Lung (tissue), 12 donors: ENCODE results near the gene CNTNAP5. TPM values are rescaled to one million over a fixed set of nuclear protein-coding genes. Genes with fewer than 3 reads are reported as not detected.

Source experiments
- ATAC-seq: fragments of 200-7000 bp; cut with Tn5 transposase; one replicate; pipeline ENCODE4 v1.9.1; 2020; ENCODE audit warnings: moderate number of reproducible peaks; ENCODE audit not compliant: insufficient read depth, low FRiP score
- DNase-seq, 3 donors: peaks; one replicate each; pipeline ENCODE4 v3.0.0-alpha.2; 2013 to 2017
- H3K27ac ChIP-seq, 2 donors: one replicate each; pipeline ENCODE4 v1.5.1; 2013; ENCODE audit warnings: mild to moderate bottlenecking in 2 of 2, moderate library complexity in 2 of 2, control low read depth in 1 of 2, inconsistent platforms in 1 of 2, low read depth in 1 of 2, low read length in 1 of 2
- H3K27me3 ChIP-seq, 3 donors: one replicate each; pipeline ENCODE4 v1.5.1; 2013; ENCODE audit warnings: low read length in 2 of 3; ENCODE audit not compliant: control insufficient read depth in 3 of 3, insufficient read depth in 3 of 3
- H3K36me3 ChIP-seq, 4 donors: one replicate each; pipeline ENCODE4 v1.5.1; 2013; ENCODE audit warnings: low read length in 4 of 4, mild to moderate bottlenecking in 1 of 4, moderate library complexity in 1 of 4; ENCODE audit not compliant: control insufficient read depth in 4 of 4, insufficient read depth in 4 of 4
- H3K4me1 ChIP-seq, 5 donors: one replicate each; pipeline ENCODE4 v1.5.1; 2013; ENCODE audit warnings: low read length in 5 of 5, mild to moderate bottlenecking in 2 of 5, moderate library complexity in 1 of 5; ENCODE audit not compliant: control insufficient read depth in 5 of 5, insufficient read depth in 5 of 5
- H3K4me3 ChIP-seq: one replicate; pipeline ENCODE4 v1.5.1; 2013; ENCODE audit warnings: mild to moderate bottlenecking, control low read depth, moderate library complexity
- H3K9ac ChIP-seq, 2 donors: one replicate each; pipeline ENCODE4 v1.5.1; 2013; ENCODE audit warnings: low read length in 2 of 2, control low read depth in 1 of 2; ENCODE audit not compliant: insufficient read depth in 1 of 2
- H3K9me3 ChIP-seq, 4 donors: one replicate each; pipeline ENCODE4 v1.5.1; 2013; ENCODE audit warnings: low read length in 3 of 4, mild to moderate bottlenecking in 1 of 4, moderate library complexity in 1 of 4; ENCODE audit not compliant: control insufficient read depth in 4 of 4, insufficient read depth in 3 of 4
- WGBS, 2 donors: extraction: QIAGEN DNeasy Blood & Tissue Kit; methylation state at CpG; one replicate each; pipeline ENCODE4 v1.1.7; 2013; 5-methylcytosine and 5-hydroxymethylcytosine counted together
- polyA plus RNA-seq, 2 donors: library from polyadenylated mRNA; stranded (reverse); fragments of 200-250 nt; gene quantifications; one replicate each; pipeline ENCODE4 v1.2.1, GENCODE V29; 2013
- total RNA-seq, 2 donors: library from RNA; depleted of rRNA in 1 of 2; stranded (reverse); fragments of >200 nt in 1 of 2; gene quantifications; one replicate each; pipeline ENCODE4 v1.2.1, GENCODE V29; 2014 to 2021
- TF ChIP-seq, protein P1 (sequence below): IDR thresholded peaks from 2 replicates; pipeline ENCODE4 v1.5.1; 2012; ENCODE audit warnings: mild to moderate bottlenecking; ENCODE audit errors: control extremely low read depth, extremely low read depth
- donor health status: control.
- donor health status: control.
- donor health status: Bipolar disorder and iron deficiency.
- donor health status: healthy.
- donor health status: DM: yes; HTN: yes; CAD: no.

CNTNAP5 gene
- total and polyA plus RNA-seq, 4 donors: 0.03 to 0.06 TPM; not detected in 2

GRCh38 chr2:124035001-124035400, 9.9 kb downstream of the CNTNAP5 start:
- DNase-seq: no peak
- Histone ChIP-seq H3K4me3 (no peak overlapping the region), H3K27me3 (no peaks in the 10 kb centered on the region), H3K27ac (no peak overlapping the region), H3K4me1 (no peaks in the 10 kb centered on the region), H3K9ac (no peak overlapping the region), H3K9me3 (peaks cover 0 to 2% (median 0%) of the 10 kb centered on the region in 4 donors), H3K36me3 (no peaks in the 10 kb centered on the region)
- 79 to 85% methylated on average over 1 of the region's 1 CpG for WGBS, 2 donors
- no peak for ATAC-seq
- TF ChIP-seq, protein P1, sequence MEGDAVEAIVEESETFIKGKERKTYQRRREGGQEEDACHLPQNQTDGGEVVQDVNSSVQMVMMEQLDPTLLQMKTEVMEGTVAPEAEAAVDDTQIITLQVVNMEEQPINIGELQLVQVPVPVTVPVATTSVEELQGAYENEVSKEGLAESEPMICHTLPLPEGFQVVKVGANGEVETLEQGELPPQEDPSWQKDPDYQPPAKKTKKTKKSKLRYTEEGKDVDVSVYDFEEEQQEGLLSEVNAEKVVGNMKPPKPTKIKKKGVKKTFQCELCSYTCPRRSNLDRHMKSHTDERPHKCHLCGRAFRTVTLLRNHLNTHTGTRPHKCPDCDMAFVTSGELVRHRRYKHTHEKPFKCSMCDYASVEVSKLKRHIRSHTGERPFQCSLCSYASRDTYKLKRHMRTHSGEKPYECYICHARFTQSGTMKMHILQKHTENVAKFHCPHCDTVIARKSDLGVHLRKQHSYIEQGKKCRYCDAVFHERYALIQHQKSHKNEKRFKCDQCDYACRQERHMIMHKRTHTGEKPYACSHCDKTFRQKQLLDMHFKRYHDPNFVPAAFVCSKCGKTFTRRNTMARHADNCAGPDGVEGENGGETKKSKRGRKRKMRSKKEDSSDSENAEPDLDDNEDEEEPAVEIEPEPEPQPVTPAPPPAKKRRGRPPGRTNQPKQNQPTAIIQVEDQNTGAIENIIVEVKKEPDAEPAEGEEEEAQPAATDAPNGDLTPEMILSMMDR: no peak

GRCh38 chr2:124039032-124039431, 13.9 kb downstream of the CNTNAP5 start:
- Histone ChIP-seq H3K27me3 (no peaks in the 10 kb centered on the region), H3K36me3 (no peaks in the 10 kb centered on the region), H3K27ac (no peak overlapping the region), H3K4me3 (no peak overlapping the region), H3K9ac (no peak overlapping the region), H3K4me1 (no peaks in the 10 kb centered on the region), H3K9me3 (peaks cover 0 to 2% (median 0%) of the 10 kb centered on the region in 4 donors)
- TF ChIP-seq, protein P1: no peak
- DNase-seq: no peak
- 43 to 48% methylated on average over 2 of the region's 2 CpGs for WGBS, 2 donors
- ATAC-seq: no peak

DNA sequence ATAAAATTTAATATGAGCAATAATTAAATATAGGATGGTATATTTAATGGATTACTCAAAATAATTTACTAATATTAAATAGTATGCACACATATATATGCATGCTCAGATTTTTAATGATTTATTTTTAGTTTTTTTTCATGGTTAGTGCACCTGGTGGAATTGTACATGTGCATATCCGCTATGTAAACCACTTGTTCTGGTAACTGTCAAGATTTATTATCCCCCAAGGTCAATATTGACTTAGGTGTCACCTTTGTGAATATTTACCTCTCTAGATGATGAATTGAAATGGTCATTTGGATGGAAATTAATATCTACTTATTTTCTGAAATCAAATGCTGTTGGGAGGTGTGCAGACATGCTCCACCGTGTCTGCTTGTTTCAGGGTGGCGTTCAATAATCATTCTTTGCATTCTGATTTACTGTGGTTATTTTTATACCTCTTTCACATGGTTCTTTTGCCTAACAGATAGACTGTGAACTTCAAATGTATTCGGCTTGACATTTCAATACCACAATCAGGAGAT, 14.7 kb downstream of the CNTNAP5 start:
- WGBS, 2 donors: 85 to 90% methylated on average over 4 of the region's 4 CpGs
- ATAC-seq (no peak), DNase-seq (no peak)
- no peaks in the 10 kb centered on the region for H3K36me3 ChIP-seq
- TF ChIP-seq, protein P1: no peak
- no peak overlapping the region for H3K4me3 ChIP-seq
- H3K27ac ChIP-seq: no peak overlapping the region
- no peak overlapping the region for H3K9ac ChIP-seq
- no peaks in the 10 kb centered on the region for H3K27me3 ChIP-seq
- no peaks in the 10 kb centered on the region for H3K4me1 ChIP-seq
- H3K9me3 ChIP-seq: peaks cover 0 to 2% (median 0%) of the 10 kb centered on the region in 4 donors

DNA sequence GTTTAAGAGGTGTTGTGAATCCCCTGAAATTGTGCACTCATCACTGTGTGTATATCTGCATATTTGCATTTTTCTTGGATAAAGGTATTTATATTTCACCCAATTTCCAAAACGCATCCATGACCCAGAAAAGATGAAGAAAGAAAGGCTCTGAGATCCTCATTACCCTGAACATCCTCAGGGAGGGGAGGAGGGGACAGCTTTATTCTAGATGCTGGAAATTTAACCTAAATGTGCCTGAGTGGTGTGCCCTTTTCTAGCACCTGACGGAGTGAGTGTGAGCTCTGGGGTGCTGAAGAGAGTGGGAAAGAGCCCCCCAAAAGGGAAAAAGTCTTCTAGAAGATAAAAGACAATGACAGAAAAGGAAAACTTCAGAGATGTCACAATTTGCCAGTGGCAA, 20.8 kb downstream of the CNTNAP5 start:
- H3K27me3 ChIP-seq: no peaks in the 10 kb centered on the region
- no peak overlapping the region for H3K9ac ChIP-seq
- H3K4me1 ChIP-seq: no peaks in the 10 kb centered on the region
- no peaks in the 10 kb centered on the region for H3K9me3 ChIP-seq
- TF ChIP-seq, protein P1: no peak
- WGBS, 2 donors: 83% methylated on average over 2 of the region's 2 CpGs
- ATAC-seq (no peak), DNase-seq (no peak)
- H3K4me3 ChIP-seq: no peak overlapping the region
- no peak overlapping the region for H3K27ac ChIP-seq
- no peaks in the 10 kb centered on the region for H3K36me3 ChIP-seq
